GM19043 (cell line): Measurements from ENCODE around the gene GYG1.

Experiments
- ATAC-seq: cut with Tn5 transposase; IDR thresholded peaks from one replicate; pipeline ENCODE4 v1.9.1; 2021; ENCODE audit warnings: low read depth; ENCODE audit not compliant: unreplicated experiment

The GYG1 gene

DNA sequence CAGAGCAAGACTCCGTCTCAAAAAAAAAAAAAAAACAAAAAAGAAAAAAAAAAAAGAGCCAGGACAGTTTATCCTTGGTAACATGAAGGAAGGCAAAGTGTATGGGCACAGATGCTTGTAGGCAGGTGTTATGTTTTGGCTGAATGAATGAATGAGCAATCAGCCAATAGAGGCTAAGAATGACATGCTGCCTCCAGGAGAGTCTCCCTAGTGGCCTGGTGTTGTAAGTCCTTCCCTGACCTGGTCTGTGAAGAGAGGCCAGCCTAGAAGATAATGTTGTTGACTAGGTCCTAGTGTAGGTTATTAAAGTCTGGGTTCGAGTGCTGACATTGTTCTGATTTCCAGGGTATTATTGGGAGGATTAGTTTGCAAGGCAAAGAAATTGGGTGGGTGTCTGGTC is 24.9 kb downstream of the GYG1 start:
- ATAC-seq: no peak

DNA sequence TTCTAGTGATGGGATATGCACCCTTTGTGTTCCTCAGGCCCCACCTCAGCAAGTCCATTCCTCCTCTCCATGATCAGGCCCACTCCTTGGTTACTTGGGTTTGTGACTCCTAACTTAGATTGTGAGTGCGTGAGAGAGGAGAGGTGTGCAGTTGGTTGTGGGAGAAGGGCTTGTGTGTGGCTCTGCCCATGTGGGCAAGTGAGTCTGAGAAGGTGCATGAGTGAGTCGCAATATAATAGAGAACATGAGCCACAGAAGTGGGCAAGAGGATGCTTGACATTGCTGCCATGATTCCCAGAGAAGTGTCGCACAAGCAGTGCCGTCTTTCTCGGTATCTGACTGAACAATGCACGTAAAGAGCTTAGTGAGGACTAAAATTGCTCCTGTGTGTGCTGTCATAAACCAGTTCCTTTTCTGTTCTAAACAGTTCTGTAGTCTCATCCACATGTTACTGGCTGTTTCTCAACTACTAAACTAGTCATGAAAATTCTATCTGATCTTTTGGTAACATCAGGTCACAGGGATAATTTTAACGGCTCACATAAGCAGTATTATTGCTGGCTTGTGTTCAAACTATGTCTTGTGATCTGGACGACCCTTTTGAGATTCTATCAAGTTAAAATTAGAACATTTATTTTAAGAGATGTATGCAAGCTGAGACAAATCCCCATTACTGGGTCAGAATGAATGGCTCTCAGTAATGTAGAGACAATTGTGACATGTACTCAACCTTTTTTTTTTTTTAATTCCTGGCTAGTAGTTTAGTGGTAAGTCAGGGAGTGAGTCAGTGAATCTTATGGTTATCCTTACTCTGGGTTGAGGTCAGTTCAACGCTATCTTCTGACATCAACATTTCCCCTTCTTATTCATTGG is 25.6 kb downstream of the GYG1 start:
- no peak for ATAC-seq

GRCh38 chr3:149018247-149018646 is 26.9 kb downstream of the GYG1 start:
- no peak for ATAC-seq

GRCh38 chr3:149019580-149019979 is 28.2 kb downstream of the GYG1 start:
- no peak for ATAC-seq

- no peak for ATAC-seq
These were observed 29.0 kb downstream of the GYG1 start for GRCh38 chr3:149020196-149020838.

DNA sequence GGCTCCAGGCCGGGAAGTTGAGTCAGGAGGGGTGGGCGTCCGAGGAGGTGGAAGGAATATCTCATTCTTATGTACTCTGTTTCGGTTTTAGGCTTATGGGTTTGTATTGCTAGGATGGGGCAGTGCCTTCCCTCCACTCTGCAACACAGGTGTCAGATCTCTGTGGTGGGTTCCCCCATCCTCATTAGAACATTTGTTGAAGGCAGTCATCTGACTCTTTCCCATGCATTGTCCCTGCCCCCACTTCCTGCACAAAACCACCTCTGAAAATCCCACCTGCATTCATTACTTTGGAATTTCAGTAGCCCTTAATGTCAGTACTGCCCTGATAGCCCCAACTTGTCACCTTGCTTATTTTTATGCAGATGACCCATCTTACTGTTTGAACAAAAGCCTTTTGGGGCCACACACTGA is 29.5 kb downstream of the GYG1 start:
- no peak for ATAC-seq

DNA sequence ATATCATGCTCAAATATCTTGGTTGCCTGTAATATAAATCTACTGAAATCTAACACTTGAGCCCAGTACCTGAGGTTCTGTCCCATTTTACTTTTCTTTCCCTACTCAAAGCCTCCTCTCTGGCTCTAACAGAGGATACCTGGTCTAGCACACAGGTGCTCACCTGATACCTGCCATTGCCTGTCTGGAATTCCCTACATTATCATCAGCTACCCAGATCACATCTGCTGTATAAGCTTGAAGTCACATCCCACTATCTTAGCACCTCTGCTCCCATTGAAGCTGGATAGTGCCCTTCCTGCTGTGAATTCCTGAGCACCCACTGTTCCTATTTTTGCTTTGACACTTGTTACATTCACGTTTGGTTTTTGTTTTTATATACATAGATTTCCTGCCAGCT is 30.5 kb downstream of the GYG1 start:
- no peak for ATAC-seq

- no peak for ATAC-seq
These were observed 32.6 kb downstream of the GYG1 start for GRCh38 chr3:149023951-149024350.

DNA sequence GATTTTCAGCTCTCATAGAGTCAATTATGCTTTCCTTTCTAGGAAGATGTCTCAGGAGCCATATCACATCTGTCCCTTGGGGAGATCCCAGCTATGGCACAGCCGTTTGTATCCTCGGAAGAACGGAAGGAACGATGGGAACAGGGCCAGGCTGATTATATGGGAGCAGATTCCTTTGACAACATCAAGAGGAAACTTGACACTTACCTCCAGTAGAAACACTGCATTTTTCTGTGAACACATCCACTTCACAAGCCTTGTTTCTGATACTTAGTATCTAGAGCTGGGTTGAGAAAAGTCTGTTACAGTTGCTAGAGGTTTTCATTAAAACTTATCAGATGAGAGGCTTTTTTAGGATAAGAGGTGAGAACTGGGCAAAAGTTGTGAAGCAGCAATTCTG is 35.4 kb downstream of the GYG1 start:
- no peak for ATAC-seq

GRCh38 chr3:149031096-149031495 is 39.8 kb downstream of the GYG1 start:
- ATAC-seq: no peak

- ATAC-seq: no peak
These were observed 46.3 kb downstream of the GYG1 start for GRCh38 chr3:149037684-149038083.

GRCh38 chr3:149038322-149038721 is 47.0 kb downstream of the GYG1 start:
- no peak for ATAC-seq

- ATAC-seq: peak; percentile 83
These were observed 51.5 kb downstream of the GYG1 start for GRCh38 chr3:149042789-149043386.

DNA sequence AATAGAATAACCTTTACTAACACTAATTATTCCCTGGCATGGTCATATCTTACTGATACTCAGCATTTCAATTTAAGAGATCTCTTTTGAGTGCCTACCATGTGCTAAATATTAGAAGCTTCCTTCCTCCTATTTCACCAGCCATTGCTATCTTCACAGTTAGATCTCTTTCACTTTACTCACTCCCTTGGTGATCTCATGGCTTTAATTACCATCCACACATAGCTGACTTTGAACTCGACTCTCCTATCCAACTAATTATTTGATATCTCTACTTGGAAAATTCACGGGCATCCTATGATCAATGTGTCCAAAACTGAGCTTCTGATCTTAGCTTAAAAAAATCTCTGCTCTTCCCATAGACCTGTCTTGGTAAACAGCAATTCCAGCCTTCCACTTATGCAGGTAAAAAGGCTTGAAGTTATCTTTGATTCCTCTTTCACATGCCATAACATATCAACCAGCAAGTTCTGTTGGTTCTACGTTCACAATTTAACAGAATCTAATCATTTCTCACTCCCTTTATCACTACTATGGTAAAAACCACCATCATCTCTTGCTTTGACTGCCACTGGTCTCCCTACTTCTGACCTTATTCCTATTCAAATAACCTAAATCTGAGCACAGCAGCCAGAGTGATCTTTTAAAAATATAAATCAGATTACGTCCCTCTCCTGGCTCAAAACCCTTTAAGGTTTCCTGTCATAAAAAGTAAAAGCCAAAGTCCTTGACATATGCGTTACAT is 53.2 kb downstream of the GYG1 start:
- ATAC-seq: no peak

GRCh38 chr3:149055575-149055974 is 64.2 kb downstream of the GYG1 start:
- ATAC-seq: no peak

GRCh38 chr3:149058198-149058597 is 66.9 kb downstream of the GYG1 start:
- no peak for ATAC-seq

DNA sequence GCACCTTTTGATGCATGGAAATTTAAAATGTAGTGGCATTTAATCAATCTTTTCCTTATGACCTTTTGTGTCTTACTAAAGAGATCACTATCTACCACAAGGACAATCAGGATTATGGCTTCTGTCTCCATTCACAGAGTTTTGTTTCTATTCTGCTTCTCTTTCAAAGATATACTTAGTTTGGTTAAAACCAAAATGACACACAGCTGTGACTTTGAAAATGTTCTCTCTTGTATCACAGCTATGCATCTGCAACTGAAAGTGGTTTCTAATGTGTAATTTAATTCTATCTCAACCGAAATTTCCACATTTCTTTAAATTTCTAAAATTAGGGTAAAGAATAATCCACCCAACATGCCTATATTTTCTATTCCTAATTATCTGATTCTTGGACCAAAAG is 67.3 kb downstream of the GYG1 start:
- peak; percentile 81 for ATAC-seq

DNA sequence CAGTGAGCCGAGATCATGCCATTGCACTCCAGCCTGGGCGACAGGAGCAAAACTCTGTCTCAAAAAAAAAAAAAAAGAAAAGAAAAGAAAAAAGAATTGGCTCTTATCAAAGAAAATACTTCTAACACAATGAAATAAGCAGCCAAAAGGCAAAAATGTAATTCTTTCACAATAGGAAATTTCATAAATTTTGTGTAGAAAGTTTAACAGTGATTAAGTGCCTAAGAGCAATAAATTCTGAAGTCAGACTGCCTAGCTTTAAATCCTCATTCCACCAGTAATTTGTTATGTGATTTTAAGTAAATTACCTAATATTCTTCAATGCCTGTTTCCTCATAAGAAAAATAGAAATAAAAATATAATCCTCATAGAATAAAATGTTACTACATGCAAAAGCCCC is 70.4 kb downstream of the GYG1 start:
- no peak for ATAC-seq

DNA sequence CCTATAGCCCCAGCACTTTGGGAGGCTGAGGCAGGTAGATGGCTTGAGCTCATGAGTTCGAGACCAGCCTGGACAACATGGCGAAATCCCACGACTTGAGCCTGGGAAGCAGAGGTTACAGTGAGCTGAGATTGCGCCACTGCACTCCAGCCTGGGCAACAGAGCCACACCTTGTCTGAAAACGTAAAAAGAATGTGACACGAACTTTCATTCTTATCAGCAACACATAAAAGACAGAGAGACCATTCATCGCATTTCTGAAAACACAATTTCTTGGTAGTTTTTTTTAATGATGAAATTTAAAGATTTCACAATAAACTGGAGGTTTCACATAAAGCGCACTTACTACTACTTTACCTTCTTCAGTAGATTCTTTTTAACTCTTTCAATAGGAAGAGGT is 76.5 kb downstream of the GYG1 start:
- no peak for ATAC-seq
